Colon (tissue), 2 donors: Measurements from ENCODE around the gene CYP27B1.

Experiments used
- FAIRE-seq: peaks from 2 replicates; lab custom pipeline; 2012; peaks lifted over from hg19 to GRCh38; lab: Jason Lieb, UNC
- donor health status: control.
- donor health status: control.

Gene CYP27B1

DNA sequence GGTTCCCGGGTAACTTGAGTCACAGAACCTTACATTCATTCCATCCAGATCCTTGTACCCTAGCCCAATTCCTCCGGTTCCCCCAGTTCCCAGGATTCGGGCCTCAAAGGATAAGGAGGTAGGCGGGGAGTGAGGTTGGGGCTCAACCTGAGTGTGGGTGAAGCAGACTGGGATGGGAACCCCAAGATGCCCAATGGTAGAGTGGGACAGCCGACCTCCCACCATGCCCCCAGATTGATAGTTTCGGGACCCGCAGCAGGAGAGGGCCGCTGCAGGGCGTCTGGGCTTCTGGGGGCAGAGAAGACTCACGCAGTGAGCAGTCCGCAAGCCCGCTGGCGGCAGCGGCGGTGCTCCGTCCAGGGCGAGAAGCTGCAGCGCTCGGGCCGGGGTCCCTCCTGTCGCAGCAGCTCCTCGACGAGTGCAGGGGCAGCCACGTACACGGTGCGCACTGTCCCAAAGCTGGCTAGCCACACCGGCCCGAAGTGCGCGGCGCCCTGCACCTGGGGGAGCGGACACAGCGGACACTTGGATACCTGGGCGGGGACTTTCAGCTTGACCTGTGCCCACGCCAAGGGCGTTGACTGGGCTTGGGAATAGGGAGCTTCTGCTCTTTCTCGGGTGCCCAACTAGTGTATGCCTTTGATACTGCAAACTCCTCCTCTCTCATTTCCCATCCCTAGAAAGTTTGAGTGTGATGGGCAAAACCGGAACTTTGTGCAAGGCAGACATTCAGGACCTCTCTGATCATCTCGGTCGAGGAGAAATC is 997 bp downstream of the CYP27B1 start:
- FAIRE-seq: no peak

DNA sequence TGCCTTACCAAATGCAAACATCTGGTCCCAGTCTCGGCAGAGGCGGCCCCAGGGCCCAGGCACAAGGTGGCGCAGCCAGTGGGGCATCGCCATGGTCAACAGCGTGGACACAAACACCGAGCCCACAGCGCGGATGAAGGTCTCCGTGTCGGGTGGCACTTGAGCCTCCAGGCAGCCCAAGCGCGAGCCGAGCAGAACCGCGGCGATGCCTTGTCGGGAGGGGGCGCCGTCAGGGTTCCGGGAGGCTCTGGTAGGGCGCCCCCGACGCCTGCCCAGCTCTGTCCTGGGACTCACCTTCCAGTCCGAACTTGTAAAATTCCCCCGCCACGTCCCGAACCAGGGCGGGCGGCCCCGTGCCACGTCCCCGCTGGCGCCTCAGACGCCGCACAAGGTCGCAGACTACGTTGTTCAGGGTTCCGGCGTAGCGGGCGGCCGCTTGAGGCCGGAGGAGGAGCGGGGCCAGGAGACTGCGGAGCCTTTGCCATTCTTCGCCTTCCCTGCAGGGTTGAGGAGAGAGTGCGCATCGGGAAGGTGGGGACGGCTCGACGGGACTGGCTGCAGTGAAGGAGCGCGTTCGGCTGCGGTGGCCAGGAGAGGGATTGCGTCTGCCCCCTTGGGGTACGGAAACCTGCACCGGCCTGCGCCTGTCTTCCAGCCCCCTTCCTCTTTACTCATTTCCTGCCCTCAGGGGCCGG is 1.7 kb downstream of the CYP27B1 start:
- FAIRE-seq: no peak

DNA sequence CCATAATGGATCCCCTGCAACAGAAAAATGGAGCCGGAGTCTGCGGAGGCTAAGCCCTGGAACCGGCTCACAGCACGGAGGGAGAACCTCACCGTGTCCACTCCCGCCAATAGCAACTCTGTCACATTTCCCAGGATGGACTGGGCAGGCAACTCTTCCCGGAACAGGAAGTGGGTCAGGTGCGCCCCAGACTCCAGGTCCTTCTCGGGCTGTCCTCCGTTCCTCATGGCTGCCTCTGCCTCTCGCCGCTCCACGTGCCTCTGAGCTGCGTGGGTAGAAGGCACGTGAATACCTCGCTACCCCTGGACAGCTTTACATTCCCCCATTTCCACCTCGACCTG is 2.2 kb downstream of the CYP27B1 start:
- FAIRE-seq: no peak

GRCh38 chr12:57763881-57764661 is 2.8 kb downstream of the CYP27B1 start:
- no peak for FAIRE-seq

DNA sequence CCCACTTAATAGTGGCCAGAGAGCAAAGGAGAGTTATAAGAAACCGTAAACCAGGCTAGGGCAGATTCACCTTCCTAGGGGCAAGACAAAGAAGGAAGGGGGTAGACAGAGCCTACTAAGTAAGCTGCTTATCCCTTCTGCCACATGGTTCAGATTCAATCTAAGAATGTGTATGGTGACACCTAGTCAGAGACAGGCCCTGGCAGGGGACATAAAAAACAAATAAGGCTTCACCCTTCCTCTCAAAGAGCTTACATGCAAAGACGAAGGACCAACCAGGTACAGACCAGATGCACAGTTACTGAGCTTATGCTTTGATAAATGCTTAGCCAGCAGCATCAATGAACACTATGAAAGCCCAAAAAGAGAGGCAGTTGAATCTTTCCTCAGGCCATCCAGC is 4.4 kb downstream of the CYP27B1 start:
- no peak for FAIRE-seq

DNA sequence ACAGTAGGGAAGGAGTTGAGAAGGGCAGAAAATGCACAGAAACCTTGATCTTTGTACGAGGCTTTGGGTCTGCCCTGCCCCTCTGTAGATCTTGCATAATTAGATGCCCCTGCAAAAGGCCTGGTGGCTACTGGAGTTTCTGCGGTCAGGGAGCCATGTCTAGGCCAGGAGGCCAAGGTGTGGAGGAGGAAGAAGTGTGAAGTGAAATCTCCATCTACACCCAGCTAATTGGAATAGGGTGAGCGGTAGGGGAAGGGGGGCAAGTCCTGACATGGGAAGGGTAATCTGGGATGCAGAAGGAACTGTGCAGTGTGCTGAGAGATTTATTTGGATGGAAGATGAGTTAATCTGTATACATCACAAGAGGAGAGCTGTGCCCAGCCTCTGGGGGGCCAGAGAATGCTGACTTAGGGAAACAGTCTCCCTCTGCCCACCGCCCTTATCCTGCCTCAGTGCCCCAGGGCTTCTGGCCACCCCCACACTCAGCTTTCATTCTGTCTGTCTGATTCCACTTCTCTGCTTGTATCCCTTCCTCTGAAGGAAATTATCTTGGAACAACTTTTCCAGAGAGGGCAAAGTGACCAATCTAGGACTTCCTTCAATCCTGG is 5.4 kb downstream of the CYP27B1 start:
- FAIRE-seq: no peak

DNA sequence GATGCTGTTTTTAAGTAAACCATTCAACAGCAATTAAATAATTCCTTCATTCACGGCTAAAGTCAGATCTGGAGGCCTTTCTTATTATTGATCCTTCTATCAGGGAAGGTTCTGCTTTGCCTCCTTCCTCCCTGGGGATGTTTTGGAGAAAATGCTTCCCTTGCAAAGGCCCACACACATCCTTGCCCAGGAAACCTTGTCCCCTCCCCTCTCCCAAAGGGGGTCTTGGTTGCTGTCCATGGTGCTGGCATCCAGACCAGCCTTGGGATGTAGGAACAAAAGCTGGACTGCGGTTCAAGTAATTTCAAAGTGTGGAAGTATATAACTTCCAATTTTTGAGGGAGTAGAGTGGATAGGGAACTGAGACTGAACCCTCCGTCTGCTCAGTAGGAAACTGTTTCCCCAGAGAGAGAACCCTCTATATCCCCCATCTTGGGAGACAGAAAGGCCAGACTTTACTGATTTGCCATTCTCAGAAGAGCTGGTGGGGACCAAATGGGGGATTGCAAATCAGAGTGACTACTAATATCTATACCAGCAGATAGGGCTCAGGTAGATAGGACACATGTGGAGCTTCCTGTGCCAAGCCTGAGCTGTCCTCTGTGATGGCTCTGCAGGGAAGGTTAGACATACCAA is 6.4 kb downstream of the CYP27B1 start:
- FAIRE-seq: no peak

DNA sequence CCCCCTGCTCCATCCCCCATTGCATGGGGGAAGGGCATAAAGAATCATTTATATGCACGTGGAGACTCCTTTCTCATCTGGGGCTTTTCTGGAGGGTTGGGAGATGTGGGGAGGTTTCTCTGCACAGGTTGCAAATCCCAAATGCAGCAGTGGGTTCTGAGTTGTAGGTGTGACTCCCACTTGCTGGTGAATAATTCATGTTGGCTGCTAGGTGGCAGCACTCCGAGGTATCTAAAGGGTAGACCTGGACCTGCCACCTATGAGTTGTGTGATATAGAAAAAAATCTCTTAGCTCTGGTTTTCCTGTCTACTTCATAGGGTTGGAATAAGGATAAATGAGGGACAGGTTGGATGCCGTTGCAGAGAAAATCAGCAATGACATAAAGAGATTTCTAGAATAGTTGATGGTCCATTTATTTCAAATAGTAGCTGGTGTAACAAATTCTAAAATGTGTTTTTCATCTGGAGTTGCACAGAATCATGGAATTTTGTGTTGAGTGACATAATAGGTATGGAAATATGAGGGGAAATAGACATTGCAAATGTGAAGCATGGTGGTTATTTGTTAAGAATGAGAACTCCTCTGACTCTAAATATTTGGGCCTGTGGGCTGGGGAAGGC is 7.4 kb downstream of the CYP27B1 start:
- FAIRE-seq: no peak

DNA sequence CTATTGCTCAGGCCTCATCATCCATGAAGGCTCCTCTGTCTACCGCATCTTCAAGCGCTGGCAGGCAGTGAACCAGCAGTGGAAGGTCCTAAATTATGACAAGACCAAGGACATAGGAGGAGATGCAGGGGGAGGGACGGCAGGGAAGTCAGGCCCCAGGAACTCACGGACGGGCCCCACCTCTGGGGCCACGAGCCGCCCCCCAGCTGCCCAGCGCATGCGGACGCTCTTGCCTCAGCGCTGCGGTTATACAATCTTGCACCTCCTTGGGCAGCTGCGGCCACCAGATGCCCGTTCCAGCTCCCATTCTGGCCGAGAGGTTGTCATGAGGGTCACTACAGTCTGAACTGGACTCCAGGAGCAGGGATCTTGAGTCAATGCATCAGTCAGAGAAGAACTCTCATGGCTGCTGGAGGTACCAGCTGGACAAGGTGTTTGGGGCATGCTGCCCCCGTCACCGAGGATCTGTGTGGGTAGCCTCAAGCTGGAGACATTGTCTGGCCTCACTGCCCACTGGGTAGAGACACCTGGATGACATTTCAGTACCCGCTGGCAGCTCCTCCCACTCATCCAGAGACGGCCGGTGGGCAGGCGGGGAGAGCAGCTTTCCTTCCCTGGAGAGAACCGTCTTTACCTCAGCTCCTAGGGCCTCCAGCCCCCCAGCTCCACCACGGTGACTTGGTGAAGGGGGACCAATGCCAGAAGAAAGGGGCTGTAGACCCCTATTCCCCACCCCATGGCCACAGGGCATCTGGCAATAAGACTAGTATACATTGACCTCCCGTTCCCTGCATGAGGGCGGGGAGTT is 8.1 kb downstream of the CYP27B1 start:
- no peak for FAIRE-seq

- no peak for FAIRE-seq
These were observed 9.1 kb downstream of the CYP27B1 start for GRCh38 chr12:57757771-57758170.

GRCh38 chr12:57756406-57757341 is 10.2 kb downstream of the CYP27B1 start:
- no peak for FAIRE-seq

GRCh38 chr12:57755454-57756372 is 11.2 kb downstream of the CYP27B1 start:
- FAIRE-seq: no peak

DNA sequence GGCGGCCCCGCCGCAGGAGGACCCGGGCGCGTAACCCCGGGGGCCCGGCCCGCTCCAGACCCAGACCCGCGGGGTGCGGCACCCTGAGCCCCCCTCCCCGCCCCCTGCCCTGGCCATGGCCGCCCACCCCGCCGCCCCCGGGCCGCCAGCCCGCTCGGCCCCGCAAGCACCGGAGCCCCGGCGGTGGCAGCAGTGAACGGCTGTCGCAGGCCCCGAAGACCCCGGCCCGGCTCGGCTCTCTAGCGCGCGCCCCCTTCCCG is 11.8 kb downstream of the CYP27B1 start:
- FAIRE-seq: no peak

DNA sequence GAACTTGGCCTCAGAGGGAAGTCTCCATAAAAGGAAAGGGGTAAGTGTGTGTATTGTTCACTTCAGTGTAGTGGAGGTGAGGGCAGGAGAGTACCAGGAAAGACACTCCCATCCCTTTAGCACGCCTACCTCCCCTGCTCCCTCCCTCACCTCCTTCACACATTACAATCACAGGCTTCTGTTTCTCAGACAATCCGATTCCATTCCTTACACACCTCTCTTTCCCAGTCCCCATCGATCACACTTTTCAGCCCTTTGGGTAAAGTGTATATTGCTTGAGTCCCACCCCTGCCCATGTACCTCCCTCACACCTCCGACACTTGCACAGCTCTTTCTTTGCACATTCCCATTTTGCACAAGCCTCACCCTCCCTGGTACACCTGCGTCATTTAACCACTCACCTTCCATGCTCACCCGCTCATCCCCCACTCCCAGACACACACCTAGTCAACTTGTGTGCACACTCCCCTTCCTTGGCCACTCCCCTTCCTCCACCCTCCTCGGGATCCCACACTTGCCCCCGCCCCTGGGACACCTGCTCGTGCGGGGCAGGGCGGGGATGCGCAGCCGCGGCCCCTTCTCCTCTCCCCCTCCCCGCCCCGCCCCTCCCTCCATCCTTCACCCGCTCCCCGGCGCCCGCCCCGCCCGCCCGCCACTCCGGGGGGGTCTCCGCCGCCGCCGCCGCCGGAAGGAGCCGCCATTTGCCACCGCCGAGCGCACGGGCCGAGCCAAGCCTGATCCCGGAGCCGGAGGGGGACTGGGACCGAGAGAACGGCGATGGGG is 12.3 kb downstream of the CYP27B1 start, which contains the start of gene MARCHF9:
MARCHF9 (plus strand) TSS at position 693 of the 783 bp plus-strand sequence. CDS start 426 bp downstream, outside the sequence.
- FAIRE-seq: no peak

- no peak for FAIRE-seq
These were observed 13.0 kb downstream of the CYP27B1 start for GRCh38 chr12:57753756-57754337.

- no peak for FAIRE-seq
These were observed 14.2 kb downstream of the CYP27B1 start for GRCh38 chr12:57752668-57753000.

DNA sequence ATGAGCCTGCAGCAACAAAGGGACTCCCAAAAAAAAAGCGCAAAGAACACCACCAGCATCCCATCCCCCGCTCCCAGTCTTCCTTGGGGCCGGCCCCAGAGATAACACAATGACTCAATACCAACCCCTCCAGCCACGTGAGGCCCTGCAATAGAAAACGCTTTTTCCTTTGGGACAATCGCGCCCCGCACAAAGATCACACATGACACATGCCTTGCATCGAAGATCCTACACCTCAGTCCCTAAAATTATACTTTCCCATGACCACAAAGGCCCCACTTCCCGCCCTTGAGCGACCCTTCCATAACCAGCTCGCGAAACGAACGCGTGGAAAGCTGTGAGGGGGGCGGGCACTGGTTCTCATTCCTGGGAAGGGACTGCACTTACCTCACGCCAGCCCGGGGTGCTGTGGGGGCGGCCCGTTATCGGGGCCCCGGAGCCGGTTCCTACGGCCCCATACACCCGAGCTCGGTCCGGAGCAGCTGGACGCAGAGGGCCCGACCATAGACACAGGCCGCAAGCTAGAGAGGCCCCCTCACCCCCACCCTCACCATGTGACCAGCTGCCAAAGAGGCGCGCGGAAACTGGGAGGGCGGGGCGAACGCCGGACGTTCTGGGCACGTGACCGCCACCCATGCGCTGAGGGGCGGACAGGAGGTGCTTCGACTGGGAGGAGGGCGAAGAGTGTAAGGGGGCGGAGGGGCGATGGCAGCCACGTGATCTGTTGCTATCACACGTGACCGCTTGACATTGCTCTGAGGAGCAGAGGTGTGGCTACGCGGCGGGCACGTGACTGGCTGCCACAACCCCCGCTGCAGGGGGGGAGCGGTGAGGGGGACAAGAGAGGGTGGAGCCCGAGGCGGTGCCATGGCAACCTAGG is 14.8 kb downstream of the CYP27B1 start, which contains the start of gene CDK4:
CDK4 (minus strand) TSS at position 523 of the 880 bp plus-strand sequence. CDS start 593 bp downstream, outside the sequence.
- no peak for FAIRE-seq
